Glutamatergic neuron (in vitro differentiated cells): ENCODE data around the gene RPL13A. TPM values are rescaled to one million over a fixed set of nuclear protein-coding genes. Genes with fewer than 3 reads are reported as not detected.

ENCODE experiments used
- DNase-seq: peaks from one replicate; pipeline ENCODE4 v3.0.0; 2022
- H3K27ac Mint-ChIP-seq: one replicate; pipeline ENCODE4 v1.8.0; 2020; ENCODE audit warnings: mild to moderate bottlenecking, mixed read lengths, inconsistent platforms; ENCODE audit not compliant: unreplicated experiment
- H3K27me3 Mint-ChIP-seq: one replicate; pipeline ENCODE4 v1.8.0; 2020; ENCODE audit warnings: mild to moderate bottlenecking, moderate library complexity, mixed read lengths, inconsistent platforms; ENCODE audit not compliant: unreplicated experiment
- H3K36me3 Mint-ChIP-seq: one replicate; pipeline ENCODE4 v1.8.0; 2020; ENCODE audit warnings: mild to moderate bottlenecking, mixed read lengths, inconsistent platforms; ENCODE audit not compliant: unreplicated experiment
- H3K4me1 Mint-ChIP-seq: one replicate; pipeline ENCODE4 v1.8.0; 2020; ENCODE audit warnings: mild to moderate bottlenecking, low read depth, mixed read lengths, inconsistent platforms; ENCODE audit not compliant: unreplicated experiment
- H3K4me3 Mint-ChIP-seq: one replicate; pipeline ENCODE4 v1.8.0; 2020; ENCODE audit warnings: mild to moderate bottlenecking, mixed read lengths, inconsistent platforms; ENCODE audit not compliant: unreplicated experiment
- H3K9me3 Mint-ChIP-seq: one replicate; pipeline ENCODE4 v1.8.0; 2020; ENCODE audit warnings: mild to moderate bottlenecking, moderate library complexity, mixed read lengths, inconsistent platforms; ENCODE audit not compliant: unreplicated experiment
- total RNA-seq: library from RNA; stranded (reverse); fragmentation: NEBNext Ultra II Directional; extraction: Animal tissue kit (Norgen Biotek cat#: 25700); gene quantifications from one replicate; pipeline ENCODE4 v1.2.1, GENCODE V29; 2021; ENCODE audit not compliant: unreplicated experiment
- TF ChIP-seq, protein P1 (sequence below): fragments of 200-600 bp; sonication (generic); IDR thresholded peaks from one replicate; pipeline ENCODE4 v1.5.0; 2021; ENCODE audit not compliant: partially characterized antibody, unreplicated experiment

RPL13A gene
- total RNA-seq, 1 donor from 2014 or later: 1,648 TPM

DNA sequence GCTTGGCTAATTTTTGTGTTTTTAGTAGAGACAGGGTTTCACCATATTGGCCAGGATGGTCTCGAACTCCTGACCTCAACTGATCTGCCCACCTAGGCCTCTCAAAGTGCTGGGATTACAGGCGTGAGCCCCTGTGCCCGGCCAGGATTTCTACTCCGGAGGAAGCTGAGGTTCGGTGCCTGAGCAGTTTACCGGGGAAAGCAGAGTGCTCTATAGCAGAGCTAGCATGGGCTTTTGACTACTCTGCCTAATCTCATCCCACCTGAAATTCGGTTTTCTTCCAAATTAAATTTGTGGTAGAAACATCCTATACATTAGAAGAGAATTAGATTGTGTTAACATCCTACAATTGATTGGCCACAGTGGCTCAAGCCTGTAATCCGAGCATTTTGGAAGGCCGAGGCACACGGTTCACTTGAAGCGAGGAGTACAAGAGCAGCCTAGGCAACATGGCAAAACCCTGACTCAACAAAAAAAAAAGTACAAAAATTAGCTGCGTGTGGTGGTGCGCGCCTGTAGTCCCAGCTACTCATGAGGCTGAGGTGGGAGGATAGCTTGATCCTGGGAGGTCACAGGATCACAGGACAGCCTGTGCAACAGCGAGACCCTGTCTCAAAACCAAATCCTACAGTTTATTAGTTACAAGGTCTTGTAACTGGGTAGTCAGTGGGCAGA is 1.6 kb downstream of the RPL13A start:
- TF ChIP-seq, protein P1, sequence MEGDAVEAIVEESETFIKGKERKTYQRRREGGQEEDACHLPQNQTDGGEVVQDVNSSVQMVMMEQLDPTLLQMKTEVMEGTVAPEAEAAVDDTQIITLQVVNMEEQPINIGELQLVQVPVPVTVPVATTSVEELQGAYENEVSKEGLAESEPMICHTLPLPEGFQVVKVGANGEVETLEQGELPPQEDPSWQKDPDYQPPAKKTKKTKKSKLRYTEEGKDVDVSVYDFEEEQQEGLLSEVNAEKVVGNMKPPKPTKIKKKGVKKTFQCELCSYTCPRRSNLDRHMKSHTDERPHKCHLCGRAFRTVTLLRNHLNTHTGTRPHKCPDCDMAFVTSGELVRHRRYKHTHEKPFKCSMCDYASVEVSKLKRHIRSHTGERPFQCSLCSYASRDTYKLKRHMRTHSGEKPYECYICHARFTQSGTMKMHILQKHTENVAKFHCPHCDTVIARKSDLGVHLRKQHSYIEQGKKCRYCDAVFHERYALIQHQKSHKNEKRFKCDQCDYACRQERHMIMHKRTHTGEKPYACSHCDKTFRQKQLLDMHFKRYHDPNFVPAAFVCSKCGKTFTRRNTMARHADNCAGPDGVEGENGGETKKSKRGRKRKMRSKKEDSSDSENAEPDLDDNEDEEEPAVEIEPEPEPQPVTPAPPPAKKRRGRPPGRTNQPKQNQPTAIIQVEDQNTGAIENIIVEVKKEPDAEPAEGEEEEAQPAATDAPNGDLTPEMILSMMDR: no peak
- Mint-ChIP-seq H3K4me1 (peaks cover 4% of the 10 kb centered on the region), H3K36me3 (peaks cover 5% of the 10 kb centered on the region), H3K4me3 (peak overlapping the region; percentile 91), H3K9me3 (peaks cover 19% of the 10 kb centered on the region), H3K27me3 (peaks cover 15% of the 10 kb centered on the region), H3K27ac (peak overlapping the region; percentile 87)
- no peak for DNase-seq

DNA sequence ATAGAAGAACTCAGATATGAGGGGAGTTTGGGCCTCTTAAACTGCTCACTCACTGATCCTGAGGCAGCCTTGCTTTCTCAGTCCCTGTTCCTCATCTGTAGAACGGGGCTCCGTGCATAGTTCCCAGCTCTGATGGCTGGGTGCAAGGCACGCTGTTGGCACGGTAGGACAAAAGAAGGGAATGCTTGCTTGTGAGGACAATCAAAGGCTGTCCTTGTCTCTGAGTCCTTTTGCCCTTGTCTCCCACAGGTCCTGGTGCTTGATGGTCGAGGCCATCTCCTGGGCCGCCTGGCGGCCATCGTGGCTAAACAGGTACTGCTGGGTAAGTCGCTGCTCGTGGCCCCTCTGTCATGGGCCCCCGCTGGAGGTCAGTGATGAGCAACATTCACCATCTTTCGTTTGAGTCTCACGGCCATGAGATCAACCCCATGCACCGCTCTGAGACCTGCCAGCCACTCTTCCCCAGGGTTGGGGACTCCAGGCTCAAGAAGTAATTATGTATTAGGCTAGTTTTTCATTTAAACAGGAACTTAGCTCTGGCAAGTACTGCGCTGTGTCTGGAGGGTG is 2.3 kb downstream of the RPL13A start:
- peaks cover 5% of the 10 kb centered on the region for H3K36me3 Mint-ChIP-seq
- peaks cover 4% of the 10 kb centered on the region for H3K4me1 Mint-ChIP-seq
- peak overlapping the region; percentile 91 for H3K4me3 Mint-ChIP-seq
- peak overlapping the region; percentile 87 for H3K27ac Mint-ChIP-seq
- peaks cover 19% of the 10 kb centered on the region for H3K9me3 Mint-ChIP-seq
- DNase-seq: no peak
- TF ChIP-seq, protein P1: no peak
- H3K27me3 Mint-ChIP-seq: peaks cover 15% of the 10 kb centered on the region

DNA sequence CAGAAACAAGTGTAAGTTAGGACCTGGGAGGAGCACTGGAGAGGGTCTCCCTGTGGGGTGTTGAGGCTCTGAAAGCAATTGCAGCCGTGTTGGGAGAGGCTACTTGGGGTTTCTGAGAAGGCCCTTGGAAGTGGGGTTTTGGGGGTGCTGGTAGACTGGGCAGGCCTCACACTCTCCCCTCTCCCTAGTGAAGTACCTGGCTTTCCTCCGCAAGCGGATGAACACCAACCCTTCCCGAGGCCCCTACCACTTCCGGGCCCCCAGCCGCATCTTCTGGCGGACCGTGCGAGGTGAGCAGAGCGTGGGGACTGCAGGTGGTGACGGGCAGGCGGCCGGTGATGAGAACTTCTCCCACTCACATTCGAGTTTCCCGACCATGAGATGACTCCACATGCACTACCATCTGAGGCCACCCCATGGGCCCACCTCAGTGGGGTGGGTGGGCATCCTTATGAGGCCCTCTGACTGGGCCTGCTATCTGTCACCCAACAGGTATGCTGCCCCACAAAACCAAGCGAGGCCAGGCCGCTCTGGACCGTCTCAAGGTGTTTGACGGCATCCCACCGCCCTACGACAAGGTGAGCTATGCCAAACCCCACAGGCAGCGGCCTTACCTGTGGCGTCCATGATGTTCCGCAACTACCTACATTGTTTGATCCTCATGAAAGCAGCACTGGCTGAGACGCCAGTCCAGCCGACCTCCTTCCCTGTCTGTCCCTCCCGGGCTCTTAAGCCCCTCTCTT is 3.0 kb downstream of the RPL13A start:
- peak overlapping the region; percentile 20 for H3K4me3 Mint-ChIP-seq
- TF ChIP-seq, protein P1: no peak
- peaks cover 5% of the 10 kb centered on the region for H3K36me3 Mint-ChIP-seq
- no peak overlapping the region for H3K27ac Mint-ChIP-seq
- peaks cover 15% of the 10 kb centered on the region for H3K27me3 Mint-ChIP-seq
- peaks cover 23% of the 10 kb centered on the region for H3K9me3 Mint-ChIP-seq
- peaks cover 4% of the 10 kb centered on the region for H3K4me1 Mint-ChIP-seq
- no peak for DNase-seq

DNA sequence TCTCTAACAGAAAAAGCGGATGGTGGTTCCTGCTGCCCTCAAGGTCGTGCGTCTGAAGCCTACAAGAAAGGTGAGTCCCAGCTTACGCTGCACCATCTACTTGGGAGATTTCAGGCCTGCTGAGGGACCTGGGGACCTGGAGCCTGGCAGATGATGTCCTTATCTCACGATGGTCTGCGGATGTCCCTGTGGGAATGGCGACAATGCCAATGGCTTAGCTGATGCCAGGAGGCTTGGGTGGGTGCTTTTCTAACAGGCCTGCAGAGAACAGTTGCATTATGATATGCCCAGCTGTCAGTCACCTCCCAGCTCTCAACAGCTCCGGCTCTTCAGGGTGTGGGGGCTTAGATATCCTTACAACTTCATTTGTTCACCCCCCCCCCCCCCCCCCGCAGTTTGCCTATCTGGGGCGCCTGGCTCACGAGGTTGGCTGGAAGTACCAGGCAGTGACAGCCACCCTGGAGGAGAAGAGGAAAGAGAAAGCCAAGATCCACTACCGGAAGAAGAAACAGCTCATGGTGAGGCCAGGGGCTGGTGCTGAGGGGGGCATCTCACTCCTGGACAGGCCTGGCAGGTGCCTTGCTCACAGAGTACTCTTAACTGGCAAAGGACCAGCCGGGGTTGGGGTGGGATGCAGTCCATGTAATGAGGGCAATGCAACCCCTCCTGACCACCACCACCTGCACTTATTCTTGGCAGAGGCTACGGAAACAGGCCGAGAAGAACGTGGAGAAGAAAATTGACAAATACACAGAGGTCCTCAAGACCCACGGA is 3.8 kb downstream of the RPL13A start:
- H3K27me3 Mint-ChIP-seq: peaks cover 15% of the 10 kb centered on the region
- no peak for DNase-seq
- peaks cover 5% of the 10 kb centered on the region for H3K36me3 Mint-ChIP-seq
- peaks cover 26% of the 10 kb centered on the region for H3K9me3 Mint-ChIP-seq
- H3K27ac Mint-ChIP-seq: no peak overlapping the region
- no peak overlapping the region for H3K4me3 Mint-ChIP-seq
- peaks cover 4% of the 10 kb centered on the region for H3K4me1 Mint-ChIP-seq
- TF ChIP-seq, protein P1: no peak
